Natural killer cell (primary cell): Measurements from ENCODE around the gene PCDHB8. TPM values are rescaled to one million over a fixed set of nuclear protein-coding genes. Genes with fewer than 3 reads are reported as not detected.
"Not testable (repeated sequence)": the region's sequence is repeated elsewhere in the genome, so short reads cannot be mapped to it uniquely, and the experiment has no call there.

Source experiments
- ATAC-seq, 3 donors: fragments of 150-1000 bp in 2 of 3; fragments of 200-7000 bp in 1 of 3; cut with Tn5 transposase; 1 replicate in 1 of 3; 2 replicates in 2 of 3; pipeline ENCODE4 v1.10.0; 2021; ENCODE audit warnings: mild to moderate bottlenecking in 2 of 3, moderate library complexity in 2 of 3
- DNase-seq, 2 donors: peaks; one replicate each; pipeline versions ENCODE4 v3.0.0 to v3.0.0-alpha.2; 2013 to 2021; ENCODE audit warnings: mixed read lengths in 1 of 2
- H3K27ac ChIP-seq: one replicate; pipeline ENCODE4 v1.5.1; 2013; ENCODE audit warnings: mild to moderate bottlenecking, low read length
- H3K27me3 ChIP-seq: one replicate; pipeline ENCODE4 v1.6.1; 2013; ENCODE audit warnings: low read length; ENCODE audit not compliant: control insufficient read depth, insufficient read depth
- H3K36me3 ChIP-seq: one replicate; pipeline ENCODE4 v1.6.1; 2013; ENCODE audit warnings: low read length; ENCODE audit not compliant: control insufficient read depth, insufficient read depth
- H3K4me1 ChIP-seq: one replicate; pipeline ENCODE4 v1.6.1; 2013; ENCODE audit warnings: low read length; ENCODE audit not compliant: control insufficient read depth, insufficient read depth
- H3K4me3 ChIP-seq: one replicate; pipeline ENCODE4 v1.5.1; 2013; ENCODE audit warnings: low read length
- H3K9me3 ChIP-seq: one replicate; pipeline ENCODE4 v1.6.1; 2013; ENCODE audit warnings: low read length; ENCODE audit not compliant: control insufficient read depth, insufficient read depth
- H3K27ac Mint-ChIP-seq, 2 donors: one replicate each; pipeline ENCODE4 v1.8.0; 2022; ENCODE audit warnings: mild to moderate bottlenecking in 2 of 2, mixed read lengths in 2 of 2, moderate library complexity in 1 of 2
- H3K27me3 Mint-ChIP-seq, 2 donors: one replicate each; pipeline ENCODE4 v1.8.0; 2022; ENCODE audit warnings: low read depth in 2 of 2, mixed read lengths in 2 of 2
- H3K36me3 Mint-ChIP-seq: one replicate; pipeline ENCODE4 v1.8.0; 2022; ENCODE audit warnings: mixed read lengths
- H3K4me1 Mint-ChIP-seq, 2 donors: one replicate each; pipeline ENCODE4 v1.8.0; 2022; ENCODE audit warnings: mixed read lengths in 2 of 2
- H3K4me3 Mint-ChIP-seq: one replicate; pipeline ENCODE4 v1.8.0; 2022; ENCODE audit warnings: mild to moderate bottlenecking, moderate library complexity, mixed read lengths
- H3K9me3 Mint-ChIP-seq, 2 donors: one replicate each; pipeline ENCODE4 v1.8.0; 2022; ENCODE audit warnings: mixed read lengths in 2 of 2
- CTCF ChIP-seq: fragments of 200-600 bp; IDR thresholded peaks from one replicate; pipeline ENCODE4 v1.8.0; 2022; ENCODE audit warnings: antibody characterized with exemption
- whole genome bisulfite sequencing: methylation state at CpG from one replicate; pipeline ENCODE4 v1.1.7; 2013; ENCODE audit warnings: missing lambda C conversion rate; ENCODE audit not compliant: insufficient coverage; 5-methylcytosine and 5-hydroxymethylcytosine counted together
- intact Hi-C: fragments of 100-400 bp; cut with micrococcal nuclease; formaldehyde crosslinking; loops from one replicate; pipeline ENCODE4 v1.14.2; 2022
- total RNA-seq, 4 donors: library from RNA; stranded (reverse); fragments of 120-200 nt in 1 of 4; gene quantifications; one replicate each; pipeline versions ENCODE4 v1.2.3 to v1.2.4, GENCODE V29; 2013 to 2022

The PCDHB8 gene
- total RNA-seq, 3 donors from 2014 or later (not counting 1 experiment from before 2014, with no cell fraction given): not detected

- Histone ChIP-seq H3K4me1 (no peaks in the 10 kb centered on the region), H3K4me3 (no peak within 1 kb of the TSS), H3K27me3 (no peaks in the 10 kb centered on the region), H3K27ac (no peak within 1 kb of the TSS), H3K36me3 (no peaks in the 10 kb centered on the region), H3K9me3 (peaks cover 2% of the 10 kb centered on the region)
- peak in 1 of 2 donors; percentile 23 for DNase-seq
- intact Hi-C loops: no loop called here
- Mint-ChIP-seq H3K27ac (no peak within 1 kb of the TSS), H3K27me3 (peaks cover 14 to 26% of the 10 kb centered on the region in 2 donors), H3K36me3 (peaks cover 15% of the 10 kb centered on the region), H3K4me1 (peaks cover 0 to under 1% of the 10 kb centered on the region in 2 donors), H3K9me3 (peaks cover 8 to 21% of the 10 kb centered on the region in 2 donors), H3K4me3 (no peak within 1 kb of the TSS)
- 14% methylated on average over 8 of the region's 10 CpGs for WGBS
- TF ChIP-seq CTCF: no peak
- ATAC-seq: no peak
Observed at GRCh38 chr5:141192110-141192725, 14.6 kb downstream of the PCDHB8 start, which contains the start of gene PCDHB10. Gene PCDHB10 (plus strand): TSS chr5:141192353. CDS start chr5:141192553, 200 bp downstream.

GRCh38 chr5:141194332-141194731 lies 16.7 kb downstream of the PCDHB8 start:
- H3K36me3 Mint-ChIP-seq, H3K36me3 ChIP-seq, H3K4me3 ChIP-seq, H3K9me3 ChIP-seq, H3K4me1 ChIP-seq, H3K27me3 ChIP-seq, H3K4me3 Mint-ChIP-seq, H3K4me1 Mint-ChIP-seq, DNase-seq, H3K27ac ChIP-seq, intact Hi-C loops, ATAC-seq, H3K27ac Mint-ChIP-seq: not testable (repeated sequence)
- Mint-ChIP-seq H3K27me3 (peaks cover 0 to 32% of the 10 kb centered on the region in 2 donors), H3K9me3 (peaks cover 13 to 22% of the 10 kb centered on the region in 2 donors)
- 28% methylated on average over 12 of the region's 37 CpGs for WGBS

- Histone ChIP-seq H3K27ac (no peak overlapping the region), H3K9me3 (peaks cover 2% of the 10 kb centered on the region), H3K27me3 (peaks cover 5% of the 10 kb centered on the region), H3K4me3 (no peak overlapping the region), H3K36me3 (no peaks in the 10 kb centered on the region), H3K4me1 (no peaks in the 10 kb centered on the region)
- Mint-ChIP-seq H3K4me3 (no peak overlapping the region), H3K4me1 (no peaks in the 10 kb centered on the region), H3K27me3 (peaks cover 0 to 34% of the 10 kb centered on the region in 2 donors), H3K9me3 (peaks cover 13 to 22% of the 10 kb centered on the region in 2 donors), H3K36me3 (peaks cover 9% of the 10 kb centered on the region), H3K27ac (no peak overlapping the region)
- ATAC-seq: no peak
- no peak for DNase-seq
- intact Hi-C loops: no loop called here
- 45% methylated on average over 1 of the region's 3 CpGs for WGBS
- no peak for TF ChIP-seq CTCF
Observed at GRCh38 chr5:141196363-141196762, 18.8 kb downstream of the PCDHB8 start.

- peaks cover 2% of the 10 kb centered on the region for H3K9me3 ChIP-seq
- peaks cover 9% of the 10 kb centered on the region for H3K36me3 Mint-ChIP-seq
- intact Hi-C loops: no loop called here
- H3K4me1 Mint-ChIP-seq: no peaks in the 10 kb centered on the region
- H3K27me3 ChIP-seq: peaks cover 7% of the 10 kb centered on the region
- peaks cover 0 to 19% of the 10 kb centered on the region in 2 donors for H3K27me3 Mint-ChIP-seq
- peaks cover 8 to 17% of the 10 kb centered on the region in 2 donors for H3K9me3 Mint-ChIP-seq
- no peak for TF ChIP-seq CTCF
- H3K27ac ChIP-seq: no peak within 1 kb of the TSS
- H3K4me3 Mint-ChIP-seq: no peak within 1 kb of the TSS
- no peak within 1 kb of the TSS for H3K4me3 ChIP-seq
- no peak within 1 kb of the TSS for H3K27ac Mint-ChIP-seq
- ATAC-seq: no peak
- peak in 1 of 2 donors; percentile 14 for DNase-seq
- no peaks in the 10 kb centered on the region for H3K4me1 ChIP-seq
- WGBS: 49% methylated on average over 20 of the region's 21 CpGs
- H3K36me3 ChIP-seq: no peaks in the 10 kb centered on the region
Observed at GRCh38 chr5:141199359-141200235, 22.0 kb downstream of the PCDHB8 start, which contains the start of gene PCDHB11. Gene PCDHB11 (plus strand): TSS chr5:141199627. CDS start chr5:141199775, 148 bp downstream.

- H3K9me3 ChIP-seq, H3K4me3 ChIP-seq, intact Hi-C loops, H3K4me1 Mint-ChIP-seq, DNase-seq, ATAC-seq, H3K4me1 ChIP-seq, H3K27me3 ChIP-seq, H3K36me3 Mint-ChIP-seq, H3K27ac ChIP-seq, H3K27ac Mint-ChIP-seq, H3K4me3 Mint-ChIP-seq, H3K36me3 ChIP-seq: not testable (repeated sequence)
- Mint-ChIP-seq H3K27me3 (peaks cover 0 to 19% of the 10 kb centered on the region in 2 donors), H3K9me3 (peaks cover 8 to 16% of the 10 kb centered on the region in 2 donors)
- 30% methylated on average over 14 of the region's 38 CpGs for WGBS
Observed at GRCh38 chr5:141201126-141201525, 23.5 kb downstream of the PCDHB8 start.
